Memory B cell (primary cell): Measurements from ENCODE around the gene KIRREL3.

Source experiments
- ATAC-seq: fragments of 150-1000 bp; cut with Tn5 transposase; 2 replicates; pipeline ENCODE4 v1.10.0; 2021; ENCODE audit warnings: low read depth, mild to moderate bottlenecking, moderate library complexity
- DNase-seq, 2 donors: peaks; one replicate each; pipeline ENCODE4 v3.0.0; 2022; ENCODE audit warnings: low spot score in 2 of 2
- H3K27ac Mint-ChIP-seq: one replicate; pipeline ENCODE4 v1.8.0; 2022; ENCODE audit warnings: mild to moderate bottlenecking, moderate library complexity, mixed read lengths
- H3K27me3 Mint-ChIP-seq: one replicate; pipeline ENCODE4 v1.8.0; 2022; ENCODE audit warnings: mixed read lengths
- H3K36me3 Mint-ChIP-seq: one replicate; pipeline ENCODE4 v1.8.0; 2022; ENCODE audit warnings: mild to moderate bottlenecking, mixed read lengths
- H3K4me1 Mint-ChIP-seq: one replicate; pipeline ENCODE4 v1.8.0; 2022; ENCODE audit warnings: mixed read lengths
- H3K4me3 Mint-ChIP-seq: one replicate; pipeline ENCODE4 v1.8.0; 2022; ENCODE audit warnings: mild to moderate bottlenecking, moderate library complexity, mixed read lengths
- H3K9me3 Mint-ChIP-seq: one replicate; pipeline ENCODE4 v1.8.0; 2022; ENCODE audit warnings: mixed read lengths

The KIRREL3 gene

GRCh38 chr11:126497581-126498122, 502.9 kb downstream of the KIRREL3 start:
- Mint-ChIP-seq H3K9me3 (no peaks in the 10 kb centered on the region), H3K27me3 (peaks cover 6% of the 10 kb centered on the region), H3K4me1 (no peaks in the 10 kb centered on the region), H3K4me3 (no peak overlapping the region), H3K27ac (no peak overlapping the region), H3K36me3 (no peaks in the 10 kb centered on the region)
- DNase-seq (no peak), ATAC-seq (no peak)

- Mint-ChIP-seq H3K36me3 (no peaks in the 10 kb centered on the region), H3K4me3 (no peak overlapping the region), H3K4me1 (no peaks in the 10 kb centered on the region), H3K27me3 (peaks cover 6% of the 10 kb centered on the region), H3K27ac (no peak overlapping the region), H3K9me3 (no peaks in the 10 kb centered on the region)
- ATAC-seq: no peak
- DNase-seq: no peak
Observed at GRCh38 chr11:126496576-126497337, 503.8 kb downstream of the KIRREL3 start.

- DNase-seq (no peak), ATAC-seq (no peak)
- no peaks in the 10 kb centered on the region for H3K36me3 Mint-ChIP-seq
- H3K4me1 Mint-ChIP-seq: no peaks in the 10 kb centered on the region
- no peak overlapping the region for H3K4me3 Mint-ChIP-seq
- H3K9me3 Mint-ChIP-seq: no peaks in the 10 kb centered on the region
- H3K27ac Mint-ChIP-seq: no peak overlapping the region
- peaks cover 5% of the 10 kb centered on the region for H3K27me3 Mint-ChIP-seq
Observed at GRCh38 chr11:126495281-126496220, 505.0 kb downstream of the KIRREL3 start.

- no peaks in the 10 kb centered on the region for H3K9me3 Mint-ChIP-seq
Observed at GRCh38 chr11:126494831-126495230, 505.7 kb downstream of the KIRREL3 start.

GRCh38 chr11:126492331-126493082, 508.1 kb downstream of the KIRREL3 start:
- Mint-ChIP-seq H3K36me3 (no peaks in the 10 kb centered on the region), H3K27ac (no peak overlapping the region), H3K9me3 (no peaks in the 10 kb centered on the region), H3K4me1 (no peaks in the 10 kb centered on the region), H3K27me3 (peaks cover 8% of the 10 kb centered on the region), H3K4me3 (no peak overlapping the region)
- ATAC-seq (no peak), DNase-seq (no peak)

More at GRCh38 chr11:126494831-126495230, 505.7 kb downstream of the KIRREL3 start:
- H3K36me3 Mint-ChIP-seq: no peaks in the 10 kb centered on the region
- no peak overlapping the region for H3K4me3 Mint-ChIP-seq
- ATAC-seq (no peak), DNase-seq (no peak)
- peaks cover 5% of the 10 kb centered on the region for H3K27me3 Mint-ChIP-seq
- H3K27ac Mint-ChIP-seq: no peak overlapping the region
- H3K4me1 Mint-ChIP-seq: no peaks in the 10 kb centered on the region

- no peak overlapping the region for H3K4me3 Mint-ChIP-seq
- no peaks in the 10 kb centered on the region for H3K36me3 Mint-ChIP-seq
- no peak overlapping the region for H3K27ac Mint-ChIP-seq
- H3K27me3 Mint-ChIP-seq: peaks cover 5% of the 10 kb centered on the region
- no peaks in the 10 kb centered on the region for H3K4me1 Mint-ChIP-seq
- no peaks in the 10 kb centered on the region for H3K9me3 Mint-ChIP-seq
- DNase-seq (no peak), ATAC-seq (no peak)
Observed at GRCh38 chr11:126491092-126491491, 509.5 kb downstream of the KIRREL3 start.

GRCh38 chr11:126489836-126490660, 510.5 kb downstream of the KIRREL3 start:
- ATAC-seq (no peak), DNase-seq (no peak)
- peaks cover 3% of the 10 kb centered on the region for H3K4me1 Mint-ChIP-seq
- no peak overlapping the region for H3K4me3 Mint-ChIP-seq
- H3K36me3 Mint-ChIP-seq: no peaks in the 10 kb centered on the region
- no peak overlapping the region for H3K27ac Mint-ChIP-seq
- H3K27me3 Mint-ChIP-seq: peaks cover 5% of the 10 kb centered on the region
- no peaks in the 10 kb centered on the region for H3K9me3 Mint-ChIP-seq

GRCh38 chr11:126488591-126489370, 511.8 kb downstream of the KIRREL3 start:
- Mint-ChIP-seq H3K36me3 (no peaks in the 10 kb centered on the region), H3K27ac (no peak overlapping the region), H3K9me3 (no peaks in the 10 kb centered on the region), H3K4me3 (no peak overlapping the region), H3K4me1 (peaks cover 5% of the 10 kb centered on the region), H3K27me3 (peaks cover 5% of the 10 kb centered on the region)
- no peak for DNase-seq
- ATAC-seq: no peak

GRCh38 chr11:126487711-126488110, 512.9 kb downstream of the KIRREL3 start:
- peaks cover 5% of the 10 kb centered on the region for H3K27me3 Mint-ChIP-seq
- no peak for ATAC-seq
- H3K36me3 Mint-ChIP-seq: no peaks in the 10 kb centered on the region
- no peak for DNase-seq
- no peaks in the 10 kb centered on the region for H3K9me3 Mint-ChIP-seq
- H3K4me1 Mint-ChIP-seq: peaks cover 5% of the 10 kb centered on the region
- H3K4me3 Mint-ChIP-seq: no peak overlapping the region
- H3K27ac Mint-ChIP-seq: no peak overlapping the region

GRCh38 chr11:126485986-126486635, 514.5 kb downstream of the KIRREL3 start:
- H3K9me3 Mint-ChIP-seq: no peaks in the 10 kb centered on the region
- H3K36me3 Mint-ChIP-seq: no peaks in the 10 kb centered on the region
- H3K4me3 Mint-ChIP-seq: no peak overlapping the region
- H3K27ac Mint-ChIP-seq: no peak overlapping the region
- no peak for ATAC-seq
- no peak for DNase-seq
- peaks cover 5% of the 10 kb centered on the region for H3K4me1 Mint-ChIP-seq
- peaks cover 5% of the 10 kb centered on the region for H3K27me3 Mint-ChIP-seq

GRCh38 chr11:126485021-126485792, 515.4 kb downstream of the KIRREL3 start:
- Mint-ChIP-seq H3K27me3 (peaks cover 5% of the 10 kb centered on the region), H3K36me3 (no peaks in the 10 kb centered on the region), H3K9me3 (no peaks in the 10 kb centered on the region), H3K4me3 (peak overlapping the region; percentile 56), H3K27ac (no peak overlapping the region), H3K4me1 (peaks cover 10% of the 10 kb centered on the region)
- DNase-seq: no peak
- peak; percentile 69 for ATAC-seq
